Fibroblast of lung (primary cell): ENCODE data around the gene AP3S2. TPM values are rescaled to one million over a fixed set of nuclear protein-coding genes. Genes with fewer than 3 reads are reported as not detected.

ENCODE experiments used
- DNase-seq, 2 donors: peaks; one replicate each; pipeline versions ENCODE4 v3.0.0 to v3.0.0-alpha.2; 2010; ENCODE audit warnings: low read depth in 2 of 2
- H2AFZ ChIP-seq: 2 replicates; pipeline ENCODE4 v1.5.1; 2012; ENCODE audit warnings: low read length, control low read depth, inconsistent platforms
- H3K27ac ChIP-seq: 2 replicates; pipeline ENCODE4 v1.5.1; 2011; ENCODE audit warnings: low read length, control low read depth; ENCODE audit not compliant: insufficient read depth
- H3K27me3 ChIP-seq: 2 replicates; pipeline ENCODE4 v1.5.1; 2011; ENCODE audit warnings: mild to moderate bottlenecking, low read length; ENCODE audit not compliant: control insufficient read depth, insufficient read depth
- H3K36me3 ChIP-seq: 2 replicates; pipeline ENCODE4 v1.5.1; 2011; ENCODE audit warnings: low read length; ENCODE audit not compliant: control insufficient read depth, insufficient read depth
- H3K4me1 ChIP-seq: 2 replicates; pipeline ENCODE4 v1.5.1; 2011; ENCODE audit warnings: low read length; ENCODE audit not compliant: control insufficient read depth, insufficient read depth; ENCODE audit errors: extremely low read depth
- H3K4me2 ChIP-seq: 2 replicates; pipeline ENCODE4 v1.5.1; 2011; ENCODE audit warnings: low read length, control low read depth; ENCODE audit not compliant: insufficient read depth; ENCODE audit errors: extremely low read depth
- H3K4me3 ChIP-seq, 4 experiments: fragments of 200-600 bp in 1 of 4; sonication (generic) in 1 of 4; replicated peaks in 1 of 4; 2 replicates each; pipeline ENCODE4 v1.5.1; 2011 to 2016; ENCODE audit warnings: low read length in 4 of 4, low read depth in 3 of 4, mild to moderate bottlenecking in 3 of 4, control low read depth in 2 of 4, inconsistent platforms in 1 of 4, mixed read lengths in 1 of 4; ENCODE audit not compliant: insufficient read depth in 1 of 4; ENCODE audit errors: control extremely low read depth in 1 of 4
- H3K79me2 ChIP-seq: 2 replicates; pipeline ENCODE4 v1.5.1; 2012; ENCODE audit warnings: mild to moderate bottlenecking, low read length, inconsistent platforms; ENCODE audit not compliant: control insufficient read depth, insufficient read depth
- H3K9ac ChIP-seq: 2 replicates; pipeline ENCODE4 v1.5.1; 2011; ENCODE audit warnings: mild to moderate bottlenecking, low read length, control low read depth; ENCODE audit not compliant: insufficient read depth
- H3K9me3 ChIP-seq: 2 replicates; pipeline ENCODE4 v1.5.1; 2012; ENCODE audit warnings: low read depth, low read length; ENCODE audit not compliant: control insufficient read depth, insufficient read depth
- H4K20me1 ChIP-seq: 2 replicates; pipeline ENCODE4 v1.5.1; 2011; ENCODE audit warnings: low read length; ENCODE audit not compliant: control insufficient read depth, insufficient read depth; ENCODE audit errors: extremely low read depth
- CTCF ChIP-seq, 2 donors: IDR thresholded peaks in 1 of 2; conservative IDR thresholded peaks in 1 of 2; 1 replicate in 1 of 2; 2 replicates in 1 of 2; pipeline ENCODE4 v1.5.1; 2011 to 2012; ENCODE audit warnings: low read length in 2 of 2, control low read depth in 1 of 2, inconsistent platforms in 1 of 2, low read depth in 1 of 2, mild to moderate bottlenecking in 1 of 2
- EZH2 ChIP-seq: IDR thresholded peaks from 2 replicates; pipeline ENCODE4 v1.5.1; 2012; ENCODE audit warnings: low read length, control low read depth, mild to moderate bottlenecking; ENCODE audit errors: missing control alignments
- polyA plus RNA-seq, 2 donors: library from polyadenylated mRNA; depleted of rRNA in 1 of 2; stranded (reverse) in 1 of 2; unstranded in 1 of 2; fragments of >200 nt; gene quantifications; 2 replicates each; pipeline ENCODE4 v1.2.1, GENCODE V29; 2011 to 2012; ENCODE audit warnings: missing spikeins in 1 of 2
- total RNA-seq: library from RNA; depleted of rRNA; stranded (reverse); fragments of >200 nt; gene quantifications from 2 replicates; pipeline ENCODE4 v1.2.1, GENCODE V29; 2014

The AP3S2 gene
- total and polyA plus RNA-seq, 2 donors (not counting 1 experiment from before 2014, with no cell fraction given), result 54.4 to 69.5 TPM

DNA sequence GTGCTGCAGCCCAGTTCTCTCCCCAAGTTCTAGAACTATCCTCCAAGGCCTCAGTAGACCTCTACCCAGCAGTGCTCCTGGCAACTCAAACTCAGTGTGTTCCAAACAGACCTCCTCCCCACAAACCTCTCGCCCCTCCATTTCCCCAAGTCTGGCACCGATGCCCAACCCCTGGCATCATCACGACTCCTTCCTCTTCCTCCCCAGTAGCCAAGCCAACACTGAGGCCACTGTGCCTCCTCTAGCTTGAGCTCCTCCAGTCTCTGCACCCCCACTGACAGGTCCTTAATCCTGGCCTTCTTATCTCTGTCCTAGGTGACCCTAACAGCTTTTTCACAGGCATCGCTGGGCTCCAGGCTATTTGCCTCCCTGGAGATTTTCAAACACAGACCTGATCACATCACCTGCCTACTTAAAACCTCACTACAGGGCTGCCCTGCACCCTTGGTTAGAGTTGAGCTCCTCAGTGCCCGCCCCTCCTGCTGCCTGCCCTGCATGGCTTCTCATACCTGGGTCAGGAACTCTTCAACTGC, 12.1 kb upstream of the AP3S2 start:
- TF ChIP-seq CTCF (conservative IDR thresholded peaks at IDR 0.05 in 1 of 2, IDR thresholded peaks at IDR 0.05 in 1 of 2; ENCODE audit: low read depth in 1 of 2, low read length in 2 of 2) (no peak), EZH2 (no peak)

GRCh38 chr15:89904519-89904918, 10.7 kb upstream of the AP3S2 start:
- Histone ChIP-seq H3K4me2 (no peak overlapping the region), H3K4me3 (no peak overlapping the region), H3K27me3 (no peaks in the 10 kb centered on the region), H3K9me3 (no peaks in the 10 kb centered on the region), H3K27ac (no peak overlapping the region), H4K20me1 (no peaks in the 10 kb centered on the region), H2AFZ (no peak overlapping the region), H3K79me2 (no peaks in the 10 kb centered on the region), H3K4me1 (no peaks in the 10 kb centered on the region), H3K36me3 (peaks cover 8% of the 10 kb centered on the region), H3K9ac (no peak overlapping the region)
- TF ChIP-seq CTCF (conservative IDR thresholded peaks at IDR 0.05 in 1 of 2, IDR thresholded peaks at IDR 0.05 in 1 of 2; ENCODE audit: low read depth in 1 of 2, low read length in 2 of 2) (no peak), EZH2 (no peak)
- DNase-seq, result no peak

More for the DNA sequence above, 12.1 kb upstream of the AP3S2 start:
- Histone ChIP-seq H3K27me3 (no peaks in the 10 kb centered on the region), H3K36me3 (peaks cover 7% of the 10 kb centered on the region), H3K79me2 (no peaks in the 10 kb centered on the region), H4K20me1 (no peaks in the 10 kb centered on the region), H3K27ac (no peak overlapping the region), H3K4me2 (no peak overlapping the region), H3K9me3 (no peaks in the 10 kb centered on the region), H3K4me3 (no peak overlapping the region), H3K9ac (no peak overlapping the region), H2AFZ (no peak overlapping the region), H3K4me1 (no peaks in the 10 kb centered on the region)
- DNase-seq, result no peak

DNA sequence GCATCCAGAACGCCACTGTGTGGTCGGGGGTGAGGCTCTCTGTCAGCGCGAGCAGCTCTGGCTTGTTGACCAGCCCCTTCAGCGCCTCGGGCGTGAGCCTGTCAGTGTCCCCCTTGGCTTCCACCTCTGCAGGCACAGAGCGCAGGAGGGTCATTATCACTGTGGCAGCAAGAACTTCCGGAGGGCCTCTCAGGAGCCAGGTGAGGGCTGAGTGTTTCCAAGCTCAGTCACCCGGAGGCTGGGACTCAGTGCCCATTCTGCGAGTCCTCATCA, 10.0 kb upstream of the AP3S2 start:
- Histone ChIP-seq H3K36me3 (peaks cover 8% of the 10 kb centered on the region), H3K9me3 (no peaks in the 10 kb centered on the region), H3K27ac (no peak overlapping the region), H3K4me3 (no peak overlapping the region), H4K20me1 (no peaks in the 10 kb centered on the region), H3K9ac (no peak overlapping the region), H3K4me1 (no peaks in the 10 kb centered on the region), H3K27me3 (no peaks in the 10 kb centered on the region), H2AFZ (no peak overlapping the region), H3K79me2 (no peaks in the 10 kb centered on the region), H3K4me2 (no peak overlapping the region)
- no peak for TF ChIP-seq EZH2
- TF ChIP-seq CTCF (conservative IDR thresholded peaks at IDR 0.05 in 1 of 2, IDR thresholded peaks at IDR 0.05 in 1 of 2; ENCODE audit: low read depth in 1 of 2, low read length in 2 of 2), result no peak
- DNase-seq, result no peak
